PFSK-1 (cell line): Measurements from ENCODE around the gene NRP2.

Experiments
- FOXP2 ChIP-seq: optimal IDR thresholded peaks from 2 replicates; pipeline ENCODE3; 2011; ENCODE audit warnings: borderline replicate concordance, control low read depth, inconsistent platforms; ENCODE audit not compliant: insufficient read depth; ENCODE audit errors: extremely low read length, extremely low read depth
- POLR2AphosphoS5 ChIP-seq: IDR thresholded peaks from 2 replicates; pipeline ENCODE4 v1.6.1; 2012; ENCODE audit warnings: low read depth, mild to moderate bottlenecking, control low read depth, low read length, moderate library complexity
- SIN3A ChIP-seq: IDR thresholded peaks from 2 replicates; pipeline ENCODE4 v1.6.1; 2012; ENCODE audit warnings: mild to moderate bottlenecking, low read length, moderate library complexity, borderline replicate concordance; ENCODE audit not compliant: insufficient read depth
- TAF1 ChIP-seq: IDR thresholded peaks from 2 replicates; pipeline ENCODE4 v1.6.1; 2012; ENCODE audit warnings: low read length, control low read depth, borderline replicate concordance; ENCODE audit not compliant: insufficient read depth
- TF ChIP-seq, protein P1 (sequence below), 2 experiments: IDR thresholded peaks; 2 replicates each; pipeline versions ENCODE4 v1.6.1 to v1.8.0; 2011 to 2012; ENCODE audit warnings: low read depth in 2 of 2, low read length in 2 of 2, control low read depth in 1 of 2, inconsistent platforms in 1 of 2, mild to moderate bottlenecking in 1 of 2, moderate library complexity in 1 of 2; ENCODE audit not compliant: insufficient read depth in 1 of 2

The NRP2 gene

DNA sequence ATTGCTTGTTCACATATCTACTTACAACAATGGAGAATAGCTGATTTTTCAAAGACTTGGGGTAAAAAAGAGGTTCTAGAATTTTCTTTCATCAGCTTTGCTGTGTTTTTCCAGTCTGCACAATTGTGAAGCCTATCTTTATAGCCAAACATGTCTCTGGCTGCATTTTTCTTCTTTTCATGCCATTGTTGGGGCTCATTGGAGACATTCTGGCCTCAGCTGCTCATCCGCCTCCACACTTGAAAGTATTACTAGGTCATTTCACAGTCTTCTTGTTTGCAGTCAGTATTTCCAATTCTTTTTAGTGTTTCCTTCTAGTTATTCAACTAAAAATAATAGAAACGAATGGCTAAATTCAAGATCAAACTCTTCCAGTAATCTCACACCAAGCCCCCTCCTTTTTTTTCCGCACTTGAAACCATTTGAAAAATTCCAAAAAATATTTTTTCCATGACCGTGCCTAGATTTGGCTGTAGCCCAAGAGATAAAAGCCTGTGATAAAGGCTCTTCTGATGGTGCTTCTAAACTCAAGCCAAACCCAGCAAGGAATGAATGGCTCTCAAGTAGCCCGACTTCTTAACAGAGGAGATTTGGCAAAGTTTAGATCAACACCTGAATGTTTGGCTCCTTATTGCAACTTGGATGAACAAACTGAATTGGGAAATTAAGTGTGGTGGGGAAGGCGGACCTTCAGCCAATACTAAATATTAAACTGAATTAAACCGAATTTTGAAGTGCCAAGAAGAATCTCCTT lies 103.4 kb downstream of the NRP2 start:
- no peak for TF ChIP-seq TAF1
- TF ChIP-seq POLR2AphosphoS5 = no peak
- TF ChIP-seq, protein P1, sequence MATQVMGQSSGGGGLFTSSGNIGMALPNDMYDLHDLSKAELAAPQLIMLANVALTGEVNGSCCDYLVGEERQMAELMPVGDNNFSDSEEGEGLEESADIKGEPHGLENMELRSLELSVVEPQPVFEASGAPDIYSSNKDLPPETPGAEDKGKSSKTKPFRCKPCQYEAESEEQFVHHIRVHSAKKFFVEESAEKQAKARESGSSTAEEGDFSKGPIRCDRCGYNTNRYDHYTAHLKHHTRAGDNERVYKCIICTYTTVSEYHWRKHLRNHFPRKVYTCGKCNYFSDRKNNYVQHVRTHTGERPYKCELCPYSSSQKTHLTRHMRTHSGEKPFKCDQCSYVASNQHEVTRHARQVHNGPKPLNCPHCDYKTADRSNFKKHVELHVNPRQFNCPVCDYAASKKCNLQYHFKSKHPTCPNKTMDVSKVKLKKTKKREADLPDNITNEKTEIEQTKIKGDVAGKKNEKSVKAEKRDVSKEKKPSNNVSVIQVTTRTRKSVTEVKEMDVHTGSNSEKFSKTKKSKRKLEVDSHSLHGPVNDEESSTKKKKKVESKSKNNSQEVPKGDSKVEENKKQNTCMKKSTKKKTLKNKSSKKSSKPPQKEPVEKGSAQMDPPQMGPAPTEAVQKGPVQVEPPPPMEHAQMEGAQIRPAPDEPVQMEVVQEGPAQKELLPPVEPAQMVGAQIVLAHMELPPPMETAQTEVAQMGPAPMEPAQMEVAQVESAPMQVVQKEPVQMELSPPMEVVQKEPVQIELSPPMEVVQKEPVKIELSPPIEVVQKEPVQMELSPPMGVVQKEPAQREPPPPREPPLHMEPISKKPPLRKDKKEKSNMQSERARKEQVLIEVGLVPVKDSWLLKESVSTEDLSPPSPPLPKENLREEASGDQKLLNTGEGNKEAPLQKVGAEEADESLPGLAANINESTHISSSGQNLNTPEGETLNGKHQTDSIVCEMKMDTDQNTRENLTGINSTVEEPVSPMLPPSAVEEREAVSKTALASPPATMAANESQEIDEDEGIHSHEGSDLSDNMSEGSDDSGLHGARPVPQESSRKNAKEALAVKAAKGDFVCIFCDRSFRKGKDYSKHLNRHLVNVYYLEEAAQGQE (IDR thresholded peaks at IDR 0.05; ENCODE audit: insufficient read depth in 1 of 2, low read depth in 2 of 2, low read length in 2 of 2) = no peak
- TF ChIP-seq SIN3A = no peak
- no peak for TF ChIP-seq FOXP2

DNA sequence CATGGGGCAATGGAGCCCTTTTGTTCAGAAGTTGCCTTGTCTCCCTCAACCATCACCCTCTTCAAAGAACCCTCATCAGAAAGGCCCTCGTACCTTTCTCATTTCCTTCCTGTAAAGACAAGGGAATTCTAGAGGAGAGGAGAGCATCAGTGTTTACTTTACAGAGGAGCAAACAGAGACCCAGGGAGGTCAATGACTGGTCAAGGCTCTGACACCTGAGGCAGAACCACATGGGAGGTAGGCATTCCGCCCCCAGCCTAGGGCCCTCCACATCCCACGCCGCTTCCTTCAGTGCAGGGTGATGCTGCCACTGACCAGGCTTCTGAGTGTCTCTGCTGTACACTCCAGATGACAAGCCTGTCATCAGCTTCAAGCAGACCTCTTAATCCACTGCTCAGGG lies 104.7 kb downstream of the NRP2 start:
- TF ChIP-seq POLR2AphosphoS5 (no peak), TAF1 (no peak), FOXP2 (no peak)
- TF ChIP-seq, protein P1 (IDR thresholded peaks at IDR 0.05; ENCODE audit: insufficient read depth in 1 of 2, low read depth in 2 of 2, low read length in 2 of 2) = no peak

DNA sequence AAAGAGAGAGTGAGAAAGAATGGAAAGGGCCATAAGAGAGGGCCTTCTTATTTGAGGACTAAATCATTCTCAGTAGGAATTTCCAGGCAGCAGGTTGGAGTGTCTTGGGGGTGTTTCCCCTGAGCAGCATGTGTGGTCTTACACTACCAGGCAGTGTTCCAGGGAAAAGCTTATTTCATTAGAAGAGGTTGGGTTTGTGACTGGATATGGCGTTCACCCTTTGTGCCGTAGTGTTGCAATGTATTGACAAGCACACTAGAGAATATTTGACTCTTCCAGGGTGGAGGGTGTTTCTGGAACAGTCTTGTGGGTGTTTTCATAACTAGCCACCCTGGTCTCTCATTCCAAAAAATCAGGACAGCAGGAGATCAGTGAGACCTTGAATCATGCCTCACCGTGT lies 105.5 kb downstream of the NRP2 start:
- TF ChIP-seq FOXP2 (no peak), TAF1 (no peak), POLR2AphosphoS5 (no peak)
- TF ChIP-seq, protein P1 (IDR thresholded peaks at IDR 0.05; ENCODE audit: insufficient read depth in 1 of 2, low read depth in 2 of 2, low read length in 2 of 2) = no peak

DNA sequence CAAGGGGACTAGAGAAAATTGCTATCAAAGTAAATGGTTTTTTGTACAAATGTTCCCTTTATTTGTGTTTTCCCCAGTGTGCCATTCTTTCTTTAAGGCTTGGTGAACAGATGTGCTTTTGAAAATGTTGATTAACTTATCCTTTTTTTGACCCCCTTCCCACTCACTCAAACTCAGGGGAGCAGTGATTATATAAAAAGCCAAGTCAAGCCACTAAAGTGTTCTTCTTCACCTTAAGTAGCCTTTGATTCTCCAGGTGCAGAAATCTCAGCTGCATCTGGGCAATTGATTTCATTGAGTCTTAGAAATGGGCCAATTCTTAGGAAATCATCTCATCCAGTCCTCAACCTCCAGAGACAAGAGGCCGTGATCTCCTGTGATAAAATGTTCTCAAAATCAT lies 107.6 kb downstream of the NRP2 start:
- TF ChIP-seq, protein P1 (IDR thresholded peaks at IDR 0.05; ENCODE audit: insufficient read depth in 1 of 2, low read depth in 2 of 2, low read length in 2 of 2) = no peak
- TF ChIP-seq FOXP2 (no peak), SIN3A (no peak)

DNA sequence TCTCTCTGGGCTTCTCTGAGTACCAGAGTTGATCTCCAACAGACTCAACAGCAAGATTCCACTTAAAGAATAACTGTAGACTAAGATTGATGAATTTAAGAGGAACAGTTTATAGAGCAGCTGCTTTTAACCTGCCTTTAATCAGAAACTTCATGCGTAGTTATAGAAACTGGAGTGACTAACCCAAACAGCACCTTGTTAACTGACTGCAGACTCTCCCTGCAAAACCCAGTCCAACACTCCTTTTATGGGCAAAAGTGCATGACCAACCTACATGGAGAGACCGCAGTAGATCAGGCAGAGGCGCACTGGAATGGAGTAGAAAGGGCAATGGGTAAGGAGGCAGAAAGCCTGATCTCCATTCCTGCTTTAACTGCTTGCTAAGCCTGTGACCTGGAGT lies 110.6 kb downstream of the NRP2 start:
- TF ChIP-seq, protein P1 (IDR thresholded peaks at IDR 0.05; ENCODE audit: insufficient read depth in 1 of 2, low read depth in 2 of 2, low read length in 2 of 2) = no peak
- TF ChIP-seq SIN3A = no peak
- no peak for TF ChIP-seq POLR2AphosphoS5
- no peak for TF ChIP-seq FOXP2
- no peak for TF ChIP-seq TAF1
